NCI-H69 (cell line): Measurements from ENCODE around the gene PHOX2A.
A peak's percentile ranks its signal among the peaks of the same experiment; 100 is the strongest.

Source experiments
- DNase-seq: peaks from one replicate; lab custom pipeline; 2025; lab: John Stamatoyannopoulos, UW

PHOX2A gene

DNA sequence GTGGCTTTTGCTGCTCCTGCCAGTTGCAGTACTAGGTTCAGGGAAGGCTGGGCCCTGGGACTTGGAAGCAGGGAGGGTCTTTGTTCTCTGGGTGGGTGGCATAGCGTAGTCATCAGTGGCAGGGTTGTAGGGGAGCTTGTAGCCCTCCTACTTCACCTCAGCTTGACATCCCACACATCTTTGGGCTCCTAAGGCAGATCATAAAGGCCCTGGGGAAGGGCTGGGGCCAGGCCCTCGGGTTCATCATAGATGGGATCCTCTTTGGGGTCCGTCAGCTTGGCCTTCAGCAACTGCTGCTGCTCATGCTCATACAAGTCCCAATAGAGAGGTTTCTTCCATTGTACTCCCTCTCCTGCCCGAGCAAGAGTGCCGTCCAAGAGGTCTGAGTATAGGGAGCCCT lies 6.0 kb upstream of the PHOX2A start:
- DNase-seq: no peak

GRCh38 chr11:72247584-72247983 lies 3.6 kb upstream of the PHOX2A start:
- DNase-seq: no peak

DNA sequence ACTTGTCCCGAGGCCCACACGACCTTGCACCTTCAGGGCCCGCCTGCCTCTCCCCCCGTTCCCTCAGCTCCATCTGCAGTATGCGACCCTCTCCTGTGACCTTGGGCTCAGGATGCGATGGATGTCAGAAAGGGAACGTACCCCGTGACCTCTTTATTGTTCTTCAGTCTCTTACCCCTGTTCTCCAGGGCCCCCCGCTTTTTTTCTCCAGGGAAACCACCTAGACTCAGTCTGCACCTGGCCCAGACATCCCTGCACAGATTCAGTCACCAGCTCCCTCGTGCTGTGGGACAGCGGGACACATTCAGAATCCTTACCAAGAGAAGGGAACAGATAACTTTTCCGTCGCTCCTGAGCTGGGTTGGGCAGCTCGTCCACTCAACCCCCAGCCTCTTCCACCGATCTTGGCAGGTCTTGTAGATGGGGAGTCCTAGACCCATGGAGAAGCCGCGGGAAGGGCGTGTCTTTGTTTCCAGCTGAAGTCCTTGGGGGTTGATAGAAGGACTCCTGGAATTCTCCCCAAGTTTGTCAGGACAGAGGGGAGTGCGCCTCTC lies 1.4 kb upstream of the PHOX2A start:
- no peak for DNase-seq

- DNase-seq: no peak
Measured at GRCh38 chr11:72244361-72245262, 636 bp upstream of the PHOX2A start.

GRCh38 chr11:72243173-72244059 lies 560 bp downstream of the PHOX2A start:
- DNase-seq: no peak

- DNase-seq: no peak
Measured at GRCh38 chr11:72242141-72242540, 1.8 kb downstream of the PHOX2A start.

- DNase-seq: no peak
Measured at GRCh38 chr11:72241291-72241781, 2.6 kb downstream of the PHOX2A start.

DNA sequence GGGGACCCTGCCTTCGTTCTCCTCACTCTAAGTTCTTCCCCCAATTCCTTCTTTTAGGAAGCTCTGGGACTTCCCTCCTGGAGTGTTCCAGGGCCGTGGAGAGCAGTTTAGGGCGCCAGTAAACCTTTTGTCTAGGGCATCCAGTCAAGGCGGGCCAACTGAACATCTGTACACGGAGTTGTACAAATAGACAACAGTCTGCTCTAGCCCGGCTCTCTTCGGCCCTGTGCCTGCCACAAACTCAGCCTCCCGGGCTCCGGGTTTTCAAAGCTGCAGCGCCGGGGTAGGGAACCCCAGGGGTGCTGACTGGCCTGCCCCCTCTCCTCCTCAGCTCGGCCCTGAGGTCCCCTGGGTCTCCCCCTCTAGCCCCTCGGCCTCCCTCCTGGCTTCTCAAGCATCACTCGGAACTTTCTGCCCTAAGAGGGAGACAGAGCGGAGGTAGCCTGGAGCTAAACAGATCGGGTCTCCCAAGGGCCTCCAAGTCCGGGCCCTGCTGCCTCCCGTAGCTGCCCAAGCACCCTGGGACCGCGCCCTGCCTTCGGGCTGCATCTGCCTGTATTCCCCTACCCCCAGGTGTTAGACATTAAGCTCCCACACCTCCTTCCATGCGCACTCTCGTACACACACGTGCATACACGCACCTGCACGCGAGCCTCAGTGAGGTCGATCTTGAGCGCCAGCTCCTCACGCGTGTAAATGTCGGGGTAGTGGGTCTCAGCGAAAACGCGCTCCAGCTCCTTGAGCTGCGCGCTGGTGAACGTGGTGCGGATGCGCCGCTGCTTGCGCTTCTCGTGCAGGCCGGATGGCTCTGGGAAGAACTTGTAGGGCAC lies 3.3 kb downstream of the PHOX2A start:
- DNase-seq: peak; percentile 57

DNA sequence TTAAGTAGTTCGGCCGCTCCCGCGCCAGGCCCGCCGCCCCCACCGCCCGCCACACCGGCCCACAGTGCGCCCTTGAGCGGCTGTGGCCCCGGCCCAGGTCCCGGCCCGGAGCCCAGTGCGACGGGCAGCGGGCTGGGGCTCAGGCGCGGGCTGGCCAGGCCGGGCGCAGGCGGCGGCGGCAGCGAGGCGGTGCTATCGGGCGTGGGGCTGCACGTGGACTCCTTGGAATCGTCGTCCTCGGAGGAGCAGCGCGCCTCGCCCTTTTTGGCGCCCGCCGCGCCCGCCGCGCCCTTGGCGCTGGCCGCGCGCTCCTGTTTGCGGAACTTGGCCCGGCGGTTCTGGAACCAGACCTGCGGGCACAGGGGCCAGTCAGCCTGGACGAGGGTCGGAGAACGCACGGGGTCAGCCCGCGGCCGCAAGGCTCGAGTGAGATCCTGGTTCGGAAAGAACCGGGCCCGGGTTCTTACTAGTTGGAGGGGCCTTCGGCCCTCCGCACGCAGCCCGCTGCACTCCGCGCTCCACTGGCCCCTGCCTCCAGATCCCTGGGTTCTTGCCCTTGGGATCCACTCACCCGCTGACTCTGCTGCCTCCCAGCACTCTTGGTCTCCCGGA lies 4.0 kb downstream of the PHOX2A start:
- no peak for DNase-seq

- DNase-seq: peak; percentile 84
Measured at GRCh38 chr11:72239313-72239848, 4.6 kb downstream of the PHOX2A start.

DNA sequence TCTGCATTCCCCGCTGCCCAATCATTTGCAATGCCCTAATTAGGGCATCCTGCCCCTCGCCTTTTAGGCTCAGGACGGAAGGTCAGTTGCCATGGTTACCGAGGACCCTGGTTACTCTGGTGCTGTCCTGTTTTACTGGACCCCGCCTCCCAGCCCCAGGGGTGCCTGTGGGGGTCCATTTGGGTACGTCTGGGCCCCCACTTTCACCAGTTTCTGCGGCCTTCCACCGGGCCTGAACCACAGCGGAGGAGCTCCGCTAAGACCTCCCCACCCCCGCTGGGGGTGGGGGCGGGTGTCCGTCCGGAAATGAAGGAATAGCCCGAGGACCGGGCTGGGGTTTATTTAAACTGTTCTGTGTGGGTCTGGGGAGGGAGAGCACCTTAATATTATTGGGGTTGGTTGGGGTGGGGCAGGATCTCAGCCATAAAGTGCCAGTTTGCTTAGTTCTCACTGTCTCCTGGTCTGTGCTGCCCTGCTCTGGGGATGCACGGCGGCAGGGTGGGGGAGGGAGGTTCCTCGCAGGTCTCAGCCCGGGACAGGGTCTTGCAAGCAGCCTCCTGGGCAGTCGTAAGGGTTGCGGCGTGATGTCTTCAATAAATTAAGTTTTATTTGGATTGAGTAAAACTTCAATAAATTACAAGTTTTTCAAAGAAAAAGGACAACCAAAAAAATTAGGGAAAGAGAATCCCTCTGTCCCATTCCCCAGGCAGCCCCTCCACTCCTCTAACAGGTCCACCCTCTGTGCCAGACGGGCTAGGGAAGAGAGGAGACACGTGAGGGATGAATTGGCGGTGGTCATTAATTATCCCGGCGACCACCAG lies 5.3 kb downstream of the PHOX2A start:
- DNase-seq: peak; percentile 51

GRCh38 chr11:72238040-72238450 lies 5.9 kb downstream of the PHOX2A start:
- peak; percentile 75 for DNase-seq

DNA sequence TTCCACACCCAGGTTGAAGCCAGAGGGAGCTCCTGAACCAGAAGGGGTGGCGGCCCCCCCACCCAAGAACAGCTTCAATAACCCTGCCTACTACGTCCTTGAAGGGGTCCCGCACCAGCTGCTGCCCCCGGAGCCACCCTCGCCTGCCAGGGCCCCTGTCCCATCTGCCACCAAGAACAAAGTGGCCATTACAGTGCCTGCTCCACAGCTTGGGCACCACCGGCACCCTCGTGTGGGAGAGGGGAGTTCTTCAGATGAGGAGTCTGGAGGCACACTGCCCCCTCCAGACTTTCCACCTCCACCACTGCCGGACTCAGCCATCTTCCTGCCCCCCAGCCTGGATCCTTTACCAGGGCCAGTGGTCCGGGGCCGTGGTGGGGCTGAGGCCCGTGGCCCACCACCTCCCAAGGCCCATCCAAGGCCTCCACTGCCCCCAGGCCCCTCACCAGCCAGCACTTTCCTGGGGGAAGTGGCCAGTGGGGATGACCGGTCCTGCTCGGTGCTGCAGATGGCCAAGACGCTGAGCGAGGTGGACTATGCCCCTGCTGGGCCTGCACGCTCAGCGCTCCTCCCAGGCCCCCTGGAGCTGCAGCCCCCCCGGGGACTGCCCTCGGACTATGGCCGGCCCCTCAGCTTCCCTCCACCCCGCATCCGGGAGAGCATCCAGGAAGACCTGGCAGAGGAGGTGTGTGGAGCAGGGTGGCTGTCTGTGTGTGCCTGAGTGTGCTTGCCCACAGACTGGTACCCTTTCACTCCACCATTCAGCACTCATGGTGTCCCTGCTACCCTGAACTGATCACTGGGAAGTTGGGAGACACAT lies 6.7 kb downstream of the PHOX2A start:
- DNase-seq: no peak

- DNase-seq: no peak
Measured at GRCh38 chr11:72236774-72237111, 7.2 kb downstream of the PHOX2A start.

- DNase-seq: no peak
Measured at GRCh38 chr11:72236083-72236697, 7.8 kb downstream of the PHOX2A start.

- DNase-seq: no peak
Measured at GRCh38 chr11:72235351-72236057, 8.5 kb downstream of the PHOX2A start.

- DNase-seq: no peak
Measured at GRCh38 chr11:72234920-72235319, 9.1 kb downstream of the PHOX2A start.

DNA sequence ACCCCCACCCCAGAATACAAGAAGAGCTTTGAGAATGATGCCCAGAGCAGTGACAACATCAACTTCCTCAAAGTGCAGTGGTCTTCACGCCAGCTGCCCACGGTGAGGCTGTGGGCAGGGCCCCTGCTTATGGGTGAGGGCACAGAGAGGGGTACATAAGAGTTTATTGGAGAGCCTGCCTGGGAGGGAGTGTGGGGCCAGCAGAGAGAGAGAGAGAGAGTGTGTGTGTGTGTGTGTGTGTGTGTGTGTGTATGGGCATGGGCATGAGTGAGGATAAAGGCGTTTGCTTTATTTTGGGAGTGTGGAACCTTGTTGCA lies 9.5 kb downstream of the PHOX2A start:
- no peak for DNase-seq
